ENCODE results near the gene CCNJL.
A peak's percentile ranks its signal among the peaks of the same experiment; 100 is the strongest.

Gene CCNJL

GRCh38 chr5:160333721-160334120 is 21.4 kb upstream of the CCNJL start:
- no peak for DNase-seq (ENCODE audit: low read depth in 2 of 2)

GRCh38 chr5:160330212-160330611 is 17.8 kb upstream of the CCNJL start:
- DNase-seq (ENCODE audit: low read depth in 2 of 2), result no peak

DNA sequence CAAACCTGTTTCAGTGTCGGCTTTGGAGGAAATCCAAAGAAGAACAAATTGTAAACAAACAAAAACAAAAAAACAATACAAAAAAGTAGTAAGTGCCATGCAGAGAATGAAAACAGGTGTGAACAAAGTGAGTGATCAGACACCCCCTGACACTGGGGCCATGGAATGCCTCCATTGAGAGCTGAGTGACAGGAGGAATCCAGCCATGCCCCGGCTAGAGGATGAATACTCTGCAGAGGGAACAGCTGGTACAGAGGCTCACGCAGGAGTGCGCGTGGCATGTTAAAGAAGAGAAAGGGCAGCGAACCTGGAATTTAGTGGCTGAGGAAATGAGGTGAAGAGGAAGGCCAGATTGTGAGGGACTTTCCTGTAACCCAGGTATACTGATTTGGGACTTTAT is 15.5 kb upstream of the CCNJL start:
- DNase-seq (ENCODE audit: low read depth in 2 of 2), result no peak

DNA sequence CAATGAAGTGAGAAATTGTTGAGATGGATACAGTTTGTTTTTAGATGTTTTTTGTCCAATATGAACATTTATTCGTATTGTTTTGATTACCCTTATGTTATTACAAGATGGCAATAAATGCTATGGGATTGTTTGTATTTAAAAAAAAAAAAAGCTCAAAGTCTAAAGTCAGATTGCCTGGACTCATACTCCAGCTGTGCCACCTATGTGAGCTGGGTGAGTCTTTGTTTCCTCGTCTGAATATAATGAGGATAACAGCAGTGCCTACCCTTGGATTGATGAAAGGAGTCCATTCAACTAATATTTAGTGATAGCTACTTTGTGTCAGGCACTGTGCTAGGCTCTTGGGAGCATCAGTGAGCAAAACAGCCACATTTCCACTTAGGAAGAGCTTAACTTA is 14.6 kb upstream of the CCNJL start:
- DNase-seq (ENCODE audit: low read depth in 2 of 2), result no peak

GRCh38 chr5:160325716-160326115 is 13.4 kb upstream of the CCNJL start:
- DNase-seq (ENCODE audit: low read depth in 2 of 2), result no peak

- no peak for DNase-seq (ENCODE audit: low read depth in 2 of 2)
These were observed 12.5 kb upstream of the CCNJL start for GRCh38 chr5:160324886-160325285.

- DNase-seq (ENCODE audit: low read depth in 2 of 2), result no peak
These were observed 6.0 kb upstream of the CCNJL start for GRCh38 chr5:160318409-160318808.

- DNase-seq (ENCODE audit: low read depth in 2 of 2), result no peak
These were observed 5.1 kb upstream of the CCNJL start for GRCh38 chr5:160317434-160317833.

GRCh38 chr5:160315968-160316367 is 3.6 kb upstream of the CCNJL start:
- no peak for DNase-seq (ENCODE audit: low read depth in 2 of 2)

- no peak for DNase-seq (ENCODE audit: low read depth in 2 of 2)
These were observed 780 bp upstream of the CCNJL start for GRCh38 chr5:160312960-160313727.

GRCh38 chr5:160311491-160312133 is 752 bp downstream of the CCNJL start:
- no peak for DNase-seq (ENCODE audit: low read depth in 2 of 2)

DNA sequence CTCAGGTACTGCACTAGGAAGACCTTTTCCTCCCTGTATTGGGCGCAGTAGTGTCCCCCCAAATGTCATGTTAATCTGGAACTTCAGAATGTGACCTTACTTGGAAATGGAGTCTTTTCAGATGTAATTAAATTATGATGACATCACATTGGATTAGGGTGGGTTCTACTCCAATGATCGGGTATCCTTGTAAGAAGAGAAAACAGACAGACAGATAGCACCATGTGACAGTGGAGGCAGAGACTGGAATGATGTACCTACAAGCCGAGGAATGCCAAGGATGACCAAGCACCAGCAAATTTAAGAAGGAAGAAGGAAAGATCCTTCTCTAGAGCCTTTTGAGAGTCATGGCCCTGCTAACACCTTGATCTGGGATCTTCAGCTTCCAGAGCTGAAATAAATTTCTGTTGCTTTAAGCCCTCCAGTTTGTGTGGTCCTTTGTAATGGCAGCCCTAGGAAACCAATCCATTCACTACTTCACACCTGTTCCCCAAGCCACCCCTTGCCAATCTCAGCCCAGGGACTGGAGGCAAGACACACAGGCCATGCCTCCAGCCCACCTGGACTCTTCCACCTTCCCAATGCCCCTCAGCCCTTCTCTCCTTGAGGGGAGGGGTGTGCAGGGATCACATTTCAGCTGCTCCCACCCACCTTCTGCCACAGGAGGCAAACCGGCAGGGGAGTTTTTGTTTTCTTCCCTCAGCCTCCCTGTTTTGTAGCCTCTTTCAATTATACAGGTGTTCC is 1.6 kb downstream of the CCNJL start:
- DNase-seq (ENCODE audit: low read depth in 2 of 2), result no peak

DNA sequence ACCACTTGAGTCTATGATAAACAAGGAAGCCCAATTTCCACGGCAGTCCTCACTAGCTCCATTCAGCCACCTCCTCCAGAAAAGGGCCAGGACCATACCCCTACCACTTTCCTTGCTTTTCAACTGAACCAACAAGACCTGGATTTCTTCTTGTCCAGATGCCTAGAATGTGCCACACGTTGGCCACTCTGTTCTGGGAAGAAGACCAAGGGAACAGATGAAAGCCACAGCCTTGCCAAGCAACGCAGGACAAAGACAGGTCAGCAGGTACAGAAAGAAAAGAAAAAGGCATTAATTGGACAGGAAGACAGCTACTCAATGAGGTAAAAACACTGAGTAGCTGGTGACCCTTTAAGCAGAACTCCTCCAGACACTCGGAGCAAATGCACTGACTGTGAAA is 2.2 kb downstream of the CCNJL start:
- DNase-seq (ENCODE audit: low read depth in 2 of 2), result no peak

GRCh38 chr5:160306696-160307095 is 5.7 kb downstream of the CCNJL start:
- DNase-seq (ENCODE audit: low read depth in 2 of 2), result no peak

GRCh38 chr5:160305319-160305718 is 7.0 kb downstream of the CCNJL start:
- DNase-seq (ENCODE audit: low read depth in 2 of 2), result no peak

GRCh38 chr5:160303690-160304089 is 8.7 kb downstream of the CCNJL start:
- no peak for DNase-seq (ENCODE audit: low read depth in 2 of 2)

DNA sequence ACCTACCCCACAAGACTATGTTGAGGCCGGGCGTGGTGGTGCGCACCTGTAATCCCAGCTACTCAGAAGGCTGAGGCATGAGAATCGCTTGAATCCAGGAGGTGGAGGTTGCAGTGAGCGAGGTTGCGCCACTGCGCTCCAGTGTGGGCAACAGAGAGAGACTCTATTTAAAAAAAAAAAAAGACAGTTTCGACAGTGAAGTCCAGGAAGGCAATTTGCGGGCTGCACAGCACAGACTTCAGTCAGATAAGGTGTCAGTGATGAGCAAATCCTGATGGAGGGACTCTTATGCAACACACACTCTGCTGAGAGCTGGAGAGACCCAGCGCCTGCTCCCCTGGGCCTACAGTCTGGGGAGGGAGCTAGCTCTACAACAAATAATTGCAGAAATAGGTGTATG is 14.2 kb downstream of the CCNJL start:
- no peak for DNase-seq (ENCODE audit: low read depth in 2 of 2)

GRCh38 chr5:160297776-160298175 is 14.6 kb downstream of the CCNJL start:
- no peak for DNase-seq (ENCODE audit: low read depth in 2 of 2)

- no peak for DNase-seq (ENCODE audit: low read depth in 2 of 2)
These were observed 15.4 kb downstream of the CCNJL start for GRCh38 chr5:160297004-160297403.

GRCh38 chr5:160296496-160296895 is 15.9 kb downstream of the CCNJL start:
- DNase-seq (ENCODE audit: low read depth in 2 of 2), result no peak

DNA sequence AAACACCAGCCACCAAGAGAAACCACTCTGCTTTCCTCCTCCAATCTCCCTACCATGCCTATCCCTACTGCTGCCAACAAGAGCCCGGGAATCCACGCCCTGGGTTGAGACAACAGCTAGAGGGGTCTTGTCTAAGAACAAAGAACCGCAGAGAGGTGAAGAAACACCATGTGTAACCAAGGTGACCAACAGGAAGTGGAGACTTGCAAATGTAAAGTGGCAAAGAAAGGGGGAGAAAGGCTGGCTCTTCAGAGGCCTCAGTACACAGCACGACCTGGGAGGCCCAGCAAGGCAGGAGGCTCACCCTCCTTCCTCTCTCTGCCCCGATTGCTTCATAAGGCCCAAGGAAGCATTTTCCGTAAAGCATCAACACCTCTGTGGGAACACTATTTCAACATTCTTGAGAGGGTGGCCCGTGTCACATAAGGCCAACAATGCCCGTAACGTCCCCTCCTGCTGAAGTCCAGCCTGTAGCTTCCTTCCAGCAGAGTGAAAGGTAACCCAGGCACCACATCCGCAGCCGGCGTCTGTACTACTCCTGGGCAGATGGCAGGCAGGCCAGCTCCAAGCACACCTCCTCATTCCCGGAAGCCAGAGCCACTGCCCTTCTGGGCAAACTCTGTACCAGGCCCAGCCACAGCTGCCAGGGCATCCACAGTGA is 18.3 kb downstream of the CCNJL start:
- DNase-seq (ENCODE audit: low read depth in 2 of 2), result peak in 1 of 2 donors; percentile 17

GRCh38 chr5:160293386-160293785 is 19.0 kb downstream of the CCNJL start:
- no peak for DNase-seq (ENCODE audit: low read depth in 2 of 2)
